HG03565 (cell line): ENCODE measurements around the gene CORO2B.

Source experiments
- ATAC-seq: cut with Tn5 transposase; IDR thresholded peaks from one replicate; pipeline ENCODE4 v1.9.1; 2021; ENCODE audit warnings: mild to moderate bottlenecking, moderate library complexity; ENCODE audit not compliant: unreplicated experiment

CORO2B gene

DNA sequence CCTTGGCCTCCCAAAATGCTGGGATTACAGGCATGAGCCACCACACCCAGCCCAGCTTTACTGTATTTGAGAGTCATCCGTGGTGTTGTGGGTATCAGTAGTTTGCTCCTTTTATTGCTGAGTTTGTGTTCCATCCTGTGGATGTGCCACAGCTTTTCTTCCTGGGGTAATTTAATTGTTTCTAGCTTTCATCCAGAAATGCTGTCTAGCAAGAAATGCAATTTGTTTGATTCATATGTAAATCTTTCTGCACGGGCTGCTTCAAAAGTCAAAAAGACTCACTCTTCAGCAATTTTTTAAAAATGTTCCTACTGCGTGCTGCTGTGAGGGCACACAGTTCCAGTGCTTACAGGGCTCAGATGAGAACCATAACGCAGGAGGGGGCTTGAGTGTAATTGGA lies 47.1 kb downstream of the CORO2B start:
- ATAC-seq, result no peak

DNA sequence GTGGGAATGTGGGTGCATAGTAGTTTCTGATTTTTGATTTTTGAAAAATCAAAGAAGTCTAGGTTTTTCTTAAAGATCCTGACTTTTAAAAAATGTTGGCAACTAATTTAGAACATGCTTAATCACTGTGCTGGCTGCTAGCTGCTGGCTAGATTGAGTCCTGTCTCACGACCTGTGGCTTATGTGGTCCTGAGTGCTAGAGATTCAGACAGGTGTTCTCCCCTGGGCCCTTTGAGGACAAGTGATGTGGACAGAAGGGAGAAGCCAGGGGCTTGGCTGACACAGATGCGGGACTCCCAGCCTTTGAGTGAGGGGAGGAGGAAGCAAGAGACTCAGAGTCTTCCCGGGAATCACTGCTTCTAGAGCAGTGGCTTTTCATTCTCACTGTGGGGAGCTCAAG lies 47.5 kb downstream of the CORO2B start:
- no peak for ATAC-seq

DNA sequence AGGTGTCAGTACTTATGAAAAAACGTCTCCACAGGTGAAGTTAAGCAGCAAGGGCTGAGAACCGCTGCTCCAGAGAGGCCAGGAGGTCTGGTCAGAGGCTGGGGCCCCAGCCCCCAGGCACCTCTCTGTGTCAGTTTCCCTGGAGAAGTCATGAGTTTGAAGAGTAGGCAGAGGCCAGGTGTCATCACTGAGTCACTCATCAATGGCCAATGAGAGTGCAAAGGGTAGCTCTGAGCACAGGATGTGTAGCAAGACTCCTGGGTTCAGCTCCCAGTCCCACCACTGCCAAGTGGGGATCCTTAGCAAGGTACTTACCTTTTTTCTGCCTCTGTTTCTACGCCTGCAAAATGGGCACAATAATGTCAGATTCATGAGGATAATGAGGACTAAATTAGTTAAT lies 47.9 kb downstream of the CORO2B start:
- no peak for ATAC-seq

GRCh38 chr15:68627476-68627875 lies 48.7 kb downstream of the CORO2B start:
- no peak for ATAC-seq

GRCh38 chr15:68627995-68628394 lies 49.2 kb downstream of the CORO2B start:
- no peak for ATAC-seq

DNA sequence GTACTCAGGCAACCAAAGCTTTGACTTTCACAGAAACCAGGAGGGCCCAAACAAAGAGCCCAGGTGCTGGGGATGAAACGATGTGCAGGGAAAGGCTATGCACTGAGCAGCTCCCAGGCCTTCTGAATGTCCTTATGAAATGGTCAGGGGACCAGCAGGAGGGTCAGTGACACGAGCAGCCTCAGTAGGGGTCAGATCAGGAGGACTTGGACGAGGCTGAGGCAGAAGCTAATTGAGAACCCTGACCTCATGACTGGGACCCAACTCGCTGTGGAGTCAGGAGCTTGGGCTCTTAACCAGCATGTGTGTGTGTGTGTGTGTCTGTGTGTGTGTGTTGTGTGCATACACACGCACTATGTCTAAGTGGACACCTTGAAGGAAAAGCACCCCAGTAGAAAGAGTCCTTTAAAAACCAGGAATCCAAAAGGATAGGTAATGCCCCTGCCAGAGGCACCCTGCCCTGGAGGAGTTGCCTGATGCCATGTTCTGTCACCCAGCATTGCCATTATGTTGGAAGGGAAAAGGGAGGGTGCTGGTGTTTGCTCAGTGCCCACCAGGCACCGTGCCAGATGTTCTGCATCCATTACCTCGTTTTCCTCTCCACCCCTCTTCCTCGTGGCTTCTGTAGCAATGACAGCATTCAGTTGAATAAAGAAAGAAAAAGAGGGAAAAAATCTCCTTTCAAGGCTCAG lies 50.9 kb downstream of the CORO2B start:
- no peak for ATAC-seq

- no peak for ATAC-seq
Observed at GRCh38 chr15:68630211-68630555, 51.4 kb downstream of the CORO2B start.

GRCh38 chr15:68630836-68631235 lies 52.0 kb downstream of the CORO2B start:
- no peak for ATAC-seq

DNA sequence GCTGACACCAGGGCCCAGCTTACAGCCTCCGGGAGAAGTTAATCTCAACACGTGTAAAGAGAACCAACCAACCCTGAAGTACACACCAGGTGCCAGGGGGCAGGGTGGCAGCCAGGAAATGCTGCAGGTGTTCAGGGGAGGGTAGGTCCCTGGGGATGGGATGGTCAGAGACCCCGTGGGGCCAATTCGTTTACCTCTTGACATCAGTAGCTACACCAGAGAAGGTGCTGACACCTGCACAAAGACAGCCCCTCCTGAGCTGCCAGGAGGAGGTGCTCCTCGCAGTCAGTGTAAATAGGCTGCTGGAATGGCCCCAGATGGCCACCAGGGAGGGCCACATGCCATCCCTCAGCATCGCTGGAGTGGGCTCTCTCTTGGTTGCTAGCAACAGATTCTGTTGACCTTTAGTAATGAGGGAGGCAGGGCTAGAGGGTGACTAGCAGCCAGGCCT lies 52.8 kb downstream of the CORO2B start:
- ATAC-seq, result no peak

- no peak for ATAC-seq
Observed at GRCh38 chr15:68632101-68632500, 53.3 kb downstream of the CORO2B start.

GRCh38 chr15:68633231-68634121 lies 54.7 kb downstream of the CORO2B start:
- ATAC-seq, result no peak

- ATAC-seq, result no peak
Observed at GRCh38 chr15:68634122-68634482, 55.3 kb downstream of the CORO2B start.

DNA sequence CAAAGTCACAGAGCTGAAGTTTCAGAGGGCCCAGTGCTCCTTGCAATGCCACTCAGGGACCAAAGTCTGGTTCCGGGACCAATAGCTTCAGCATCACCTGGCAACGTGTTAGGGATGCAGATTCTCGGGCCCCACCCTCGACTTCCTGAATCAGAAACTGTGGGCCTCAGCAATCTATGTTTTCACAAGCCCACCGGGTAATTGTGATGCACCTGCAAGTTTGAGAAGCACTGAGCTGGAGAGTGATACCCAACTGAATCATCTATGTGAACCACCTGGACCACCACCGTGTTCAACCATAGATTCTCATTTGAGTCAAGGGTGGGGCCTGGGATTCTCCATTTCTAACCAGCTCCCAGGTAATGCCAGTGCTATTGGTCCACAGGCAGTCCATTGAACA lies 55.7 kb downstream of the CORO2B start:
- no peak for ATAC-seq

- no peak for ATAC-seq
Observed at GRCh38 chr15:68635141-68635540, 56.3 kb downstream of the CORO2B start.

- ATAC-seq, result no peak
Observed at GRCh38 chr15:68636256-68636655, 57.5 kb downstream of the CORO2B start.

GRCh38 chr15:68637767-68638404 lies 59.1 kb downstream of the CORO2B start:
- ATAC-seq, result no peak

DNA sequence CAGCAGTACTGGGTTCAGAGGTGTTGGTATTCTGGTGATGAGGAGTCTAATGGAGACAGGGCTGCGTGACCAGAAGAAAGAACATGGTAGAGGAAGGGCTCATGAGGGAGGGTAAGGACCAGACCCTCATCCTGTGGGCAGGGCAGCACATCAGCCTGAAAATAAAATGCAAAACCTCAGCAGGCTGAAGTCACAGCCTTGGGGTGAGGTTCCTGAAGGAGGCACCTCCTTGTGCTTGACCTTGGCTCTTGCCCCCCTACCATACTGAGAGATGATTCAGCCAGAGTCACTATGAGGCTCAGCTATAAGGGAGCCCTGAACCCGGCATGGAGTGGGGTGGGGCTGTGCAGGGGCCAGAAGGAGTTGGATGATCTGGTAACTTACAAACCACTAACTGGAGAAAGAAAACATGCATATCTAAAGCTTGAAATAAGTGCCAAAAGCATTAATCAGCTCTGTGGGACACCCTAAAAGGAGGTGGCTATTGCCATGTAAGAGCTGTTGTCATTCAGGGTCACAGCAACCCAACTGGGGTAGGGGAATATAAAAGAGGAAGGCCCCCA lies 60.2 kb downstream of the CORO2B start:
- no peak for ATAC-seq

DNA sequence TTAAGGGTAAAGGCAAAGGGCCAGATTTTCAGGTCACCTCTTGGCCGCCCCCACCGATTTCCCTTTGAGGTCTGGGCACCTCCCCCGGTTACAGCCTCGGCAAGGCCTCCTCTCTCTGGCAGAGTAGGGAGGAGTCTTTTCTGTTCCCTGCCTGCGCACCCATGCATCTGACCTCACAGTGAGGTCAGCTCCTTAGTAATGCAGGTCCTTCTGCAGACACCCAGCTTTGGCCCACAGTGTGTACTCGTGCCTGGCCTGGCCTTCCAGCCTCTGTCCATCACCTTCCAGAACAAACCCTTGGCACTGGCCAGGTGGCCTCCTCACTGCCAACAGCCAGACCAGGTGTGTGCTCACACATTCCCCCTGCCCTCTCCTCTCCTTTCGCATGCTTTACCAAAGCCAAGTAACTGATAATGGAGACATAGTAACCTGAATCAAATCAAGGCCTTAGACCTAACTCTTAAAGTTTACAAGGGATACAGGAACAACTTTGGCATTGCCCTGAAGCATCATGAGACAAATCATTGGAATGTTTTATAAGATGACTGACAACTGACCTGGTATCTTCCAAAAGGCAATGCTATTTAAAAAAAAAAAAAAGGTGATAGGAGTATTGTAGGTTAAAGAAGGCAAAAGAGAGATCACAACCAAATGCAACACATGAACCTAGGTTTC lies 61.3 kb downstream of the CORO2B start:
- no peak for ATAC-seq

GRCh38 chr15:68640791-68641331 lies 62.1 kb downstream of the CORO2B start:
- ATAC-seq, result no peak

DNA sequence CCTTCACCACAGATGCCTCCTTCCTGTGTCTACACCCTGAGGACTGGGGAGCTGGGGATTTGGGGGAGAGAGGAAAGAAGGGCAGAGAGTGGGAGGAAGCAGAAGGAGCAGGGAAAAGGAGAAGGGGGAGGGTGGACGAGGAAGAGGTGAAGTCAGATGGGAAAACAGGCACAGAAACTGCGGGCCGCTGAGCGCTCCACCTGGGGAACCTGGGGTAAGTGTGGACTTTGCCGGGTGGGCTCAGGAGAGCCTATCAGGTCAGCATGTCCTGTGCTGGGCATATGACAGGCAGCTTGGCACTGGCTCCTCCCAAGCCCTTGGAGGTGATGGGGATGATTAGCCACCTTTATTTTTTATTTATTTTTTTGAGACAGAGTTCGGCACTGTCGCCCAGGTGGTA lies 62.6 kb downstream of the CORO2B start:
- ATAC-seq, result no peak

GRCh38 chr15:68642491-68642845 lies 63.7 kb downstream of the CORO2B start:
- ATAC-seq, result no peak
